Peyer's patch (tissue), 4 donors: ENCODE results near the gene DERL2.

Source experiments
- CTCF ChIP-seq, 6 experiments: fragments of 450-650 bp in 4 of 6; fragments of 200-600 bp in 2 of 6; sonication (generic) in 1 of 6; IDR thresholded peaks; one replicate each; pipeline ENCODE4 v1.5.1; 2017 to 2019; ENCODE audit warnings: antibody characterized with exemption in 6 of 6, mild to moderate bottlenecking in 3 of 6, moderate library complexity in 1 of 6
- POLR2A ChIP-seq, 2 donors: fragments of 450-650 bp; IDR thresholded peaks; one replicate each; pipeline ENCODE4 v1.5.1; 2017; ENCODE audit warnings: antibody characterized with exemption in 2 of 2, mild to moderate bottlenecking in 2 of 2, moderate library complexity in 2 of 2

GRCh38 chr17:5467416-5467815, 18.6 kb downstream of the DERL2 start:
- no peak for TF ChIP-seq CTCF (IDR thresholded peaks at IDR 0.05)
- no peak for TF ChIP-seq POLR2A (IDR thresholded peaks at IDR 0.05)
